H1 (cell line): ENCODE data around the gene PELO.

Experiments used
- KDM1A ChIP-seq: fragments of 200-600, 300-600 bp; sonication (generic); IDR thresholded peaks from 2 replicates; pipeline ENCODE4 v1.7.1; 2016; ENCODE audit warnings: mild to moderate bottlenecking, low read length, borderline replicate concordance
- POLR2AphosphoS5 ChIP-seq: IDR thresholded peaks from 2 replicates; pipeline ENCODE4 v1.6.1; 2011; ENCODE audit warnings: low read depth, low read length
- RAD21 ChIP-seq, 2 experiments: IDR thresholded peaks in 1 of 2; conservative IDR thresholded peaks in 1 of 2; 2 replicates each; pipeline ENCODE4 v1.6.1; 2011; ENCODE audit warnings: low read depth in 2 of 2, low read length in 2 of 2, improper control_type of control experiment in 1 of 2, inconsistent platforms in 1 of 2, mild to moderate bottlenecking in 1 of 2, moderate library complexity in 1 of 2
- TF ChIP-seq, protein P1 (sequence below), 3 experiments: IDR thresholded peaks; 1 replicate in 2 of 3; 2 replicates in 1 of 3; pipeline versions ENCODE4 v1.5.1 to v1.6.1; 2011; ENCODE audit warnings: low read length in 3 of 3, mild to moderate bottlenecking in 3 of 3, inconsistent platforms in 2 of 3, low read depth in 1 of 3, moderate library complexity in 1 of 3; ENCODE audit not compliant: insufficient read depth in 1 of 3; ENCODE audit errors: control extremely low read depth in 1 of 3

GRCh38 chr5:52751137-52751536 lies 36.6 kb upstream of the PELO start:
- TF ChIP-seq, protein P1, sequence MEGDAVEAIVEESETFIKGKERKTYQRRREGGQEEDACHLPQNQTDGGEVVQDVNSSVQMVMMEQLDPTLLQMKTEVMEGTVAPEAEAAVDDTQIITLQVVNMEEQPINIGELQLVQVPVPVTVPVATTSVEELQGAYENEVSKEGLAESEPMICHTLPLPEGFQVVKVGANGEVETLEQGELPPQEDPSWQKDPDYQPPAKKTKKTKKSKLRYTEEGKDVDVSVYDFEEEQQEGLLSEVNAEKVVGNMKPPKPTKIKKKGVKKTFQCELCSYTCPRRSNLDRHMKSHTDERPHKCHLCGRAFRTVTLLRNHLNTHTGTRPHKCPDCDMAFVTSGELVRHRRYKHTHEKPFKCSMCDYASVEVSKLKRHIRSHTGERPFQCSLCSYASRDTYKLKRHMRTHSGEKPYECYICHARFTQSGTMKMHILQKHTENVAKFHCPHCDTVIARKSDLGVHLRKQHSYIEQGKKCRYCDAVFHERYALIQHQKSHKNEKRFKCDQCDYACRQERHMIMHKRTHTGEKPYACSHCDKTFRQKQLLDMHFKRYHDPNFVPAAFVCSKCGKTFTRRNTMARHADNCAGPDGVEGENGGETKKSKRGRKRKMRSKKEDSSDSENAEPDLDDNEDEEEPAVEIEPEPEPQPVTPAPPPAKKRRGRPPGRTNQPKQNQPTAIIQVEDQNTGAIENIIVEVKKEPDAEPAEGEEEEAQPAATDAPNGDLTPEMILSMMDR (IDR thresholded peaks at IDR 0.05; ENCODE audit: control extremely low read depth in 1 of 3, insufficient read depth in 1 of 3, low read depth in 1 of 3, low read length in 3 of 3) = no peak
- TF ChIP-seq KDM1A (no peak), RAD21 (IDR thresholded peaks at IDR 0.05 in 1 of 2, conservative IDR thresholded peaks at IDR 0.05 in 1 of 2; ENCODE audit: low read depth in 2 of 2, low read length in 2 of 2) (no peak), POLR2AphosphoS5 (no peak)
